Renal cortical epithelial cell (primary cell): ENCODE data around the gene CREB3L4. TPM values are rescaled to one million over a fixed set of nuclear protein-coding genes. Genes with fewer than 3 reads are reported as not detected.
"Not testable (repeated sequence)": the region's sequence is repeated elsewhere in the genome, so short reads cannot be mapped to it uniquely, and the experiment has no call there.

Source experiments
- DNase-seq: peaks from one replicate; pipeline ENCODE4 v3.0.0-alpha.2; 2011; ENCODE audit warnings: low read depth
- total RNA-seq: library from RNA; depleted of rRNA; stranded (reverse); fragments of >200 nt; gene quantifications from 2 replicates; pipeline ENCODE4 v1.2.3, GENCODE V29; 2014

Gene CREB3L4
- total RNA-seq, 1 donor from 2014 or later, result 7.1 TPM

DNA sequence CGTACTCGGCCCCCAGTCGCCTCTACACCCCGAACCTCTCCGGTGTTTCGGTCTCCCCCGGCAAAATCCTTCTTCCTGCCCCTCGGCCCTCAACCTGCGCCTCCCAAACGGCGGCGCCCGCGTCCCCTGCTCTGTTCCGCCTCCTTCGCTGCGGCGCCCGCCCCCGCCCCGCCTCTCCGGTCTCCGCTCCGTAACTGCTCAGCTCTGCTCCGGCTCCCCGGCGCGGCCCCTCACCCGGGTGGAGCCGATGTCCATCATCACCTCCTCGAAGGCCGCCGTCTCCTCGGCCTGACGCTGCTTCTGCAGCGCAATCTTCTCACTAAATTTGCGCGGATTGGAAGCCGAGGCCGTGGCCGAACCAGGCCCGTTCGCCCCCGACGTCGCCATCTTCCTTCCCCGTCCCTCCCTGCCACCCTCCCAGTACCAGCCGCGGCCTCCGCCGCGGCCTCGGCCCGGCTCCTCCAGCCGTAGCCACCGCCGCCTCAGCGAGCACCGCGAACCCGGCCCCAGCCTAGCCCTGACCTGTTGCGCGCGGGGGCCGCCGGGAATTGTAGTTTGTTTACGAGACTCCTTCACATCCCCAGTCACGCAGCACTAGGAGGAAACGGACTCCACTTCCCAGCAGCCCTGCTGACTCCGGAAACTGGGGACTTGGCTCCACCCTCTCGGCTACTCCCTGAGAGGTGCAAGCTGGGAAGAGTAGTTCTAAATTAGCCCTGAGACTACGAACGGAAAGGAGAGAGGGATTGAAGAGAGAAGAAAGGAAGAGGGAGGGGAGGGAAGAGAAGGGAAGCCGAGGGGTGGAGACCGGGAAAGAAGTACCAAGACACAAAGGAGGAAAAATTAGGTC is 9.4 kb upstream of the CREB3L4 start, which contains the start of gene CRTC2:
Gene CRTC2 (minus strand): TSS at position 502 of the 850 bp plus-strand sequence. CDS start 115 bp downstream, at position 387.
- DNase-seq, result peak; percentile 97

- DNase-seq, result no peak
Observed at GRCh38 chr1:153958961-153959260, 8.8 kb upstream of the CREB3L4 start.

DNA sequence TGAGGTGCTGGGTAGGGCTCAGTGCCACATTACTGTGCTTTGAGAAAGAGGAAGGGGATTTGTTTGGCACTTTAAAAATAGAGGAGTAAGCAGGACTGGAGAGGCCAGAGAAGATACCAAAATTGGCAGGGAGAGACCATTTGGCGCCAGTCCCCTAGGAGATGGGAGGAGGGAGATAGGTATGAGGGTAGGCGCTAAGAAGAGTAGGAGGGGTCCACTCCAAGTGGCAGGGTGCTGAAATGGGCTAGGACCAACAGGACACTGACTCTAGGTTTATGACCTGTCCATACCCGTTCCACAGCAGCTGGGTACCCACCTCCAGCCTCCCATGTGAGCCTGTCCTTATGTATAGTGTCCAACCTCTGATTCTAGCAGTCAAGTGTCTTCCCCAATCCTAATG is 8.2 kb upstream of the CREB3L4 start:
- no peak for DNase-seq

DNA sequence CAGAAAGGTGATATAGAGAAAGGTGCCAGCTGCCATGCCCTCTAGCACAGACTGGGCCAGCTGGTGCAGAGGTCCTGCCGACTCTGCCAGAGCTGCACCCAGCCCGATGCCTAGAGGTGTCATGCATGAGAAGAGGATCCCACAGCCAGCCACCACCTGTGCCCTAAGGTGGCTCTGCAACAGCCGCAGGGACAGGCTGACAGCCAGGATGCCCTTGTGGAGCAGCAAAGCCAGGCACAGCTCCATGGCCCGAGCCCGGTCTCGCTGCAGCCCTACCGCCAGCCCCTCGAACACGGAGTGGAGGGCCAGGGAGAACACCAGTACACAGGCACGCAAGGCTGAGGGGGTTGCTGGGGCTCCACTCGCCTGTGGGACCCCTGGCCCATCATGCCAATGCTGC is 7.5 kb upstream of the CREB3L4 start:
- no peak for DNase-seq

DNA sequence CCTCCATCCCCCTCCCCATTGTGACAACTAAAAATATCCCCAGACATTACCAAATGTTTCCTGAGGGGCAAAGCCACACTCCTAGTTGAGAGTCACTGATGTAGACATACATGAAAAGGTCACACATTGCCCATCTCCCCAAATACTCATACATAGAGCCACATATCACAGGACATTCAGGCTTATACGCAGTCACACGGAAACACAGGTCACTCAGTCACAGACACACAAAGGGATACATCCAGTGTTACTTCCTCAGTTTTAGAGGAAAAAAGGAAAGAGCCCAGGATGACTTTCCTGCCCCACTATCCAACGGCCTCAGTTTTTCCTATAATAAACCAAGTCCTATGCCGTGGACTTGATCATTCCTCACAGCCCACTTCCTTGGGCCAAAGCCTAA is 6.3 kb upstream of the CREB3L4 start:
- DNase-seq, result no peak

DNA sequence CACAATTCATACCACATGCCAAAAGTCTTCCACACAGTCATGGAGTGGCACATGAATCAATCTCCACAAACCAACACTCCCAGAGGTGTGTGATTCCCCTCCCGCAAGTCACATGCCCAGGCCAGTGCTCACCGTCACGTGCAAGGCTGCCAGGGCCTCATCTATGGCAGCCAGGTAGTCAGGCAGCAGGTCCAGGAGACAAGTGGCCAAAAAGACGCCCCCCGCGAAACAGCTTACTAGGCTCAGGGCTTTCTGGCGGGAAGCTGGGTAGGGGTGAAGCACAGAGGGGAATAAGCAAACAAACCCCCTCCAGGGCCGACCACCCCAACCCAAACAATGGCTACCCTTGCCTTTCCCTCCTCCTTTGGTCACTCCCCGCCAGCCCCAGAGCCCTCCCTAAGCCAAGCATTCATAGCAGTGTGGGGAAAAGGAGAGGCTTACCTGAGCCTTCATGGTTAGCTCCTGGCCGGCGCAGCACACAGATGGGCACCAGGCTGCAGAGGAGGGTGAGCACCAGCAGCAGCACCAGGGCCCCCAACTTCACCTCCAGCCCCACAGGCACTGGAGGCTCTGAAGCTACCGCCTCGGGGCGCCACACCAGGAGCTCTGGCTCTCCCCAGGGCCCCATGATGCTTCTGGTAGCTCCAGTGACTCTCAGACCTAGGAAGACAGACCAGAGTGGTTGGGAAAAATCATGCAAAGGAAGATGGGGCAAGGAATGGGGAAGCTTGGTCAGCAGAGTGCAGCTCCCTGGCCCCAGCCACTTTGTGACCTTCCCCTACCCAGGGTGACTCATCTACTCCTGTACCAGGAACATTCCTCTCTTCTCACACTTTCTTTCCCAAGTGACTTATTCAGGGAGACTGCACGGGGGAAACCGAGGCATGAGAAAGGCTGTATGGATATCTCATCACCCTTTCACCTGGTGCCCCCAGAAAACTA is 5.3 kb upstream of the CREB3L4 start:
- peak; percentile 86 for DNase-seq

DNA sequence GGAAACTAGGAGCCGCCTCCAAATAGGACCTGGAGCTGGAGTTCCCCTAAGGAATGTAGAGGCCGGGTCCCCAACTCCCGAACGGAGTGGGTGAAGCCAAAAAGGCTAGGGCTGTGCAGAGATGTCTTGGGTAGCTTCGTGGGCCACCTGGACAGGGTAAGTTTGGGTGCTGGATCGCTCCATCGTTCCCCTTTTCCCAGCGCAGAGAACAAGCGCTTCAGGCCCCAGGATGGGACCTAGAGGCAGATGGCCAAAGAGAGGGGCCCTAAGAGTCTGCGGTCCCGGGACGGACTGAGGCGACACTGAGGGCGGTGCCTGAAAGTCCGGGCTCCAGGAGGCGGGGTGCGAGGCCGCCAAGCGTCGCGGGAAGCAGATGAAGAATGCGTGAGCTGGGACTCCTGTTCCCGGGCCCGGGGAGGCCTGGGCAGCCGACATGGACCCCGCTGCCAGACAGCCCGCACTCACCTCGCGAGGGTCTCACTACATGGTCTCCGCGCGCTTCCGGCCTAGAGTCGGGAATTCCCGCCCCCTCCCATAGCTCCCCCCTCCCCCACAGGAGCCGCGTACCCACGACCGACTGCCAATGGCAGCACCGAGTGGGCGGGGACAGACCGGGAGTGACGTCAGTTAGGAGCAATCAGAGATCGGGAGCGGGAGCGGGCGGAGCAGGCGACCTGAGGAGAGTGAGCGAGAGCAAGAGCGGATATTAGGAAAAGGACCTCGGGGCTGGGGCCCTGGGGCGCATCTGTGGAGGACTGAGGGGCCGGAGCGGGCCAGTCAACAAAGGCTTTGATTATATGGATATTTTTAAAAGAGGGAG is 4.5 kb upstream of the CREB3L4 start, which contains the start of gene SLC39A1:
Gene SLC39A1 (minus strand): TSS at position 508 of the 820 bp plus-strand sequence. CDS start 822 bp downstream, outside the sequence.
- DNase-seq, result peak; percentile 92

GRCh38 chr1:153963850-153964331 is 3.8 kb upstream of the CREB3L4 start:
- DNase-seq, result peak; percentile 47

- no peak for DNase-seq
Observed at GRCh38 chr1:153968000-153968363, 280 bp downstream of the CREB3L4 start.

DNA sequence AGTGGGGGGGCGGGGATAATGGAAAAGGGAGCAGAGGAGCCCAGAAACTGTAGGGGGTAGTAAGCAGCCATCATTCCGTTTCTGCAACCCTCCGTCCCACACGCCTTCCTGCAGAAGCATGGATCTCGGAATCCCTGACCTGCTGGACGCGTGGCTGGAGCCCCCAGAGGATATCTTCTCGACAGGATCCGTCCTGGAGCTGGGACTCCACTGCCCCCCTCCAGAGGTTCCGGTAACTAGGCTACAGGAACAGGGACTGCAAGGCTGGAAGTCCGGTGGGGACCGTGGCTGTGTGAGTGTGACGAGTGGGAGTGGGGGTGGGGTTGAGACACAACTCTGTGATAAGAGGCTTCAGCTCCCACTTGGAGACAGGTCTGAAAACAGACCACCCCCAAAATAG is 706 bp downstream of the CREB3L4 start:
- DNase-seq, result no peak

DNA sequence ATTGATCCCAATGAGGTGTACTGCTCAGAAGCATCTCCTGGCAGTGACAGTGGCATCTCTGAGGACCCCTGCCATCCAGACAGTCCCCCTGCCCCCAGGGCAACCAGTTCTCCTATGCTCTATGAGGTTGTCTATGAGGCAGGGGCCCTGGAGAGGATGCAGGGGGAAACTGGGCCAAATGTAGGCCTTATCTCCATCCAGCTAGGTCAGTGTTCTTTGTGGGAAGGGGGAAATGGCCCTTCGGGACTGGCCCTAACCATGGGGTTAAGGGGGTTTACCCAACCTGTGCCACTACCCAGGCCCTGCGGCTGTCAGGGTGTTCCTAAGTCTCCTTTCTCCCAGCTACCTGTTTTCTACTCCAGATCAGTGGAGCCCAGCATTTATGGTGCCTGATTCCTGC is 1.3 kb downstream of the CREB3L4 start:
- DNase-seq, result no peak

DNA sequence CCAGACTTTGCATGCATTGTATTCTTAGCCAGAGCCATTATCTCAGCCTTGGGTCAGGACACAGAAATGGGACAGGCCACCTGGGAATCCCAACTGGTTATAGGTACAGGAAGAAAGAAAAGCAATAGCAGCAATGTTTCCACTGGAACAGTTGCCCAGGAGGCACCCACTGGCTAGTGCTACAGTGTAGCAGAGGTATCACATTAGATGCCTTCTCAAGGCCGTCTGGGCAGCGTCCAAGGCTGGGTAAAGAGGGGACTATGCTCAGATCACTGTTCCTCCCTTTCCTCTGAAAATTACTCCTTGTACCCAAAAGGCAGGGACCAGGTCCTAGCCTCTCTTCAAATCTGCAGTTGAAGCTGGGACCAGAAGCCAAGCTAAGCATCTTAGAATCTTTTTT is 2.6 kb downstream of the CREB3L4 start:
- DNase-seq, result no peak

DNA sequence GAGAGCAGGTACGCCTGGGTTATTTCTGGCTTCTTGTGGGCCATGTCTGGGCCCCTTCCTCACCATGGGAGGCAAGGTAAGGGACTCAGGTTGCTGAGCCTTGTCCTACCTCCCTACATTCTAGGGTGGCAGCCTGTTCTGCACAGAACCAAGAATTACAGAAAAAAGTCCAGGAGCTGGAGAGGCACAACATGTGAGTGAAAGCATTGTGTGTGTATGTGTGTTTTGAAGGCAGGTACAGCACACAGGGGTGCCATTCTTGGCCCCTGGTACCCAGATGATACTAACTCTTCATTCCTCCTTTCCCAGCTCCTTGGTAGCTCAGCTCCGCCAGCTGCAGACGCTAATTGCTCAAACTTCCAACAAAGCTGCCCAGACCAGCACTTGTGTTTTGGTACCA is 5.4 kb downstream of the CREB3L4 start:
- no peak for DNase-seq

DNA sequence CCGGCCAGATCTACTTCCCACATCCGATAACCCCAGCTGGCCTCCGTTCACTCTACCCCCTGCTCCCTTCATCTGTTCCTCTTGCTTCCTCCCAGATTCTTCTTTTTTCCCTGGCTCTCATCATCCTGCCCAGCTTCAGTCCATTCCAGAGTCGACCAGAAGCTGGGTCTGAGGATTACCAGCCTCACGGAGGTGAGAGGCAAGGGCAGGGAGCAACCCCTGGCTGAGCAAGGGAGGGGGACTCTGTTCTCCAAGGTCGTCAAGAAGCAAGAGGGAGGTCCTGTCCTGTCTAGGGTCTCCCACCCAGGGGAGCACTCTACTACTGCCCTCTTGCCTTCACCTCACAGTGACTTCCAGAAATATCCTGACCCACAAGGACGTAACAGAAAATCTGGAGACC is 5.8 kb downstream of the CREB3L4 start:
- no peak for DNase-seq

GRCh38 chr1:153976819-153977249 is 9.1 kb downstream of the CREB3L4 start:
- DNase-seq, result no peak

- DNase-seq, result peak; percentile 63
Observed at GRCh38 chr1:153977250-153978240, 9.8 kb downstream of the CREB3L4 start, which contains the start of gene JTB. Gene JTB (minus strand): TSS chr1:153977674. CDS start chr1:153977252, 422 bp downstream.

DNA sequence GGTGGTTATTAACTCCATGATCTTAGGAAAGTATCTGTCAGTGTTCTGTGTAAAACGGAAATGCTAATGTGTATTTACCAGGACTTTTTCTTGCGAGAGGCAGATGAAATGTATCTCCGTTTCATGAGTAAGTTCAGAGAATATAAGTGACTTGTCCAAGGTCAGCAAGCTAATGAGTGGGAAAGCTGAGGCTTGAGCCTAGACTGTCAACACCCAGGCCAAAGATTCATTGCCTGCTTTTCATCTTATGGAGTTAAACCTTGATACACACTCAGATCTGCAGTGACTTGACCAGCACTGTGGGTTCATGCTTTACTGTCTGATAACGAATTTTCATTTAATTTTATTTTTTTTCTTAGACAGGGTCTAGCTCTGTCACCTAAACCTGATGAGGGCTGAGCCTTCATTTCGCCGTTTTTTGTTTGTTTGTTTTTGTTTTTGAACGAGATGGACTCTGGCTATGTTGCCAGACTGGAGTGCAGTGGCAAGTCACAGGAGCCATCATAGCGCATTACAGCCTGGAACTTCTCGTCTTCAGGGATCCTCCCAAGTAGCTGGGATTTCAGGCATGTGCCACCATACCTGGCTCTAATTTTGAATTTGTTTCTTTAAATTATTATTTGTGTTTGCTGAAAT is 10.7 kb downstream of the CREB3L4 start:
- no peak for DNase-seq

GRCh38 chr1:153979091-153979490 is 11.4 kb downstream of the CREB3L4 start:
- DNase-seq, result not testable (repeated sequence)

DNA sequence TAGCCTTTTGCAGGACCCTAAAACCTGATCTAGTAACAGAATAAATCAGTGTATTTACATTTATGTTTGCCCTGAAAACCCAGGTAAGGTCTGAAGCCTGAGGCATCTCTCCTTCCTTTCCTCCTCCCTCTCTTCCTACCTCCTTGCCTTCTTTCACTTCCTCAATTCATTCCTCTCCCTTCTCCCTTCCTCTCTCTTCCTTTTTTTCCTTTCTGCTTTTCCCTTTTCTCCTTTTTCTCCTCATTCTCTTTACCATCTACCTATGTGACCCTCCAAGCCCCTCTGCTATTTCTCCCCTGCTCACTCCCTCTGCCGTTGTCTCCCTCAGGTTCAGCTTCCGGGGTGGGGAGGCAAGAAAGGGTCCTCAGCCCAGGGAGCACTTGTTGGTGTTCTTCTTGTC is 14.0 kb downstream of the CREB3L4 start:
- DNase-seq, result not testable (repeated sequence)
